ENCODE measurements around the gene SYT1.

SYT1 gene

GRCh38 chr12:78898416-78898815 is 33.8 kb downstream of the SYT1 start:
- no peak for DNase-seq

GRCh38 chr12:78914859-78915331 is 50.3 kb downstream of the SYT1 start:
- DNase-seq: no peak

- DNase-seq: no peak
Measured at GRCh38 chr12:78916845-78917480, 52.4 kb downstream of the SYT1 start.

GRCh38 chr12:78917513-78917912 is 52.9 kb downstream of the SYT1 start:
- DNase-seq: no peak

GRCh38 chr12:78918268-78918667 is 53.7 kb downstream of the SYT1 start:
- DNase-seq: no peak

GRCh38 chr12:78928200-78929074 is 63.9 kb downstream of the SYT1 start:
- no peak for DNase-seq

GRCh38 chr12:78929075-78929418 is 64.5 kb downstream of the SYT1 start:
- DNase-seq: no peak

- DNase-seq: no peak
Measured at GRCh38 chr12:78931466-78931990, 67.0 kb downstream of the SYT1 start.

GRCh38 chr12:78933014-78933413 is 68.4 kb downstream of the SYT1 start:
- DNase-seq: no peak

GRCh38 chr12:78938341-78939084 is 73.9 kb downstream of the SYT1 start:
- DNase-seq: no peak

- no peak for DNase-seq
Measured at GRCh38 chr12:78949532-78949931, 85.0 kb downstream of the SYT1 start.

GRCh38 chr12:78951803-78952551 is 87.4 kb downstream of the SYT1 start:
- no peak for DNase-seq

- DNase-seq: no peak
Measured at GRCh38 chr12:78952552-78952929, 88.0 kb downstream of the SYT1 start.

GRCh38 chr12:78958941-78959340 is 94.4 kb downstream of the SYT1 start:
- DNase-seq: no peak

- DNase-seq: no peak
Measured at GRCh38 chr12:78959556-78959955, 95.0 kb downstream of the SYT1 start.

GRCh38 chr12:78961171-78961570 is 96.6 kb downstream of the SYT1 start:
- no peak for DNase-seq

GRCh38 chr12:78963439-78964227 is 99.1 kb downstream of the SYT1 start:
- no peak for DNase-seq

GRCh38 chr12:78964521-78964920 is 99.9 kb downstream of the SYT1 start:
- no peak for DNase-seq

GRCh38 chr12:78966062-78966461 is 101.5 kb downstream of the SYT1 start:
- DNase-seq: no peak

GRCh38 chr12:78966926-78967325 is 102.4 kb downstream of the SYT1 start:
- DNase-seq: no peak

- DNase-seq: no peak
Measured at GRCh38 chr12:78968226-78968625, 103.7 kb downstream of the SYT1 start.

GRCh38 chr12:78970041-78970440 is 105.5 kb downstream of the SYT1 start:
- no peak for DNase-seq

All from activated T-cell treated with anti-CD3 and anti-CD28 coated beads for 4 hours (primary cell).